CD1c-positive myeloid dendritic cell (primary cell): ENCODE results near the gene CDH11.
A peak's percentile ranks its signal among the peaks of the same experiment; 100 is the strongest.

Source experiments
- DNase-seq: peaks from one replicate; pipeline ENCODE4 v3.0.0-alpha.2; 2016; ENCODE audit errors: extremely low spot score

The CDH11 gene

GRCh38 chr16:65121870-65122723 is at the start of gene CDH11:
CDH11 (minus strand) TSS chr16:65122063; CDS start chr16:65004869, 117,194 bp downstream.
- DNase-seq: no peak

- DNase-seq: no peak
These were observed 32.5 kb upstream of the CDH11 start for GRCh38 chr16:65154321-65154720.

GRCh38 chr16:65153365-65154105 is 31.7 kb upstream of the CDH11 start:
- no peak for DNase-seq

- no peak for DNase-seq
These were observed 26.9 kb upstream of the CDH11 start for GRCh38 chr16:65148804-65149203.

GRCh38 chr16:65142276-65142675 is 20.4 kb upstream of the CDH11 start:
- DNase-seq: no peak

- no peak for DNase-seq
These were observed 14.8 kb upstream of the CDH11 start for GRCh38 chr16:65136681-65137080.

GRCh38 chr16:65126845-65127624 is 5.2 kb upstream of the CDH11 start:
- DNase-seq: no peak

- DNase-seq: no peak
These were observed 4.0 kb upstream of the CDH11 start for GRCh38 chr16:65125871-65126270.

- no peak for DNase-seq
These were observed 3.5 kb upstream of the CDH11 start for GRCh38 chr16:65125322-65125721.

- DNase-seq: no peak
These were observed 2.7 kb upstream of the CDH11 start for GRCh38 chr16:65124596-65124995.

- DNase-seq: no peak
These were observed 2.3 kb upstream of the CDH11 start for GRCh38 chr16:65124212-65124548.

- no peak for DNase-seq
These were observed 1.7 kb upstream of the CDH11 start for GRCh38 chr16:65123396-65124211.

GRCh38 chr16:65122724-65123395 is 997 bp upstream of the CDH11 start:
- DNase-seq: no peak

- DNase-seq: no peak
These were observed 787 bp downstream of the CDH11 start for GRCh38 chr16:65120831-65121721.

- DNase-seq: no peak
These were observed 1.4 kb downstream of the CDH11 start for GRCh38 chr16:65120461-65120830.

GRCh38 chr16:65119901-65120401 is 1.9 kb downstream of the CDH11 start:
- no peak for DNase-seq

- no peak for DNase-seq
These were observed 2.4 kb downstream of the CDH11 start for GRCh38 chr16:65119435-65119834.

GRCh38 chr16:65118871-65119270 is 3.0 kb downstream of the CDH11 start:
- no peak for DNase-seq

- peak; percentile 27 for DNase-seq
These were observed 3.9 kb downstream of the CDH11 start for GRCh38 chr16:65117811-65118448.
